NCI-H2171 (cell line): Measurements from ENCODE around the gene AFF2.

Experiments used
- DNase-seq: peaks from one replicate; lab custom pipeline; 2025; lab: John Stamatoyannopoulos, UW

The AFF2 gene

GRCh38 chrX:148500423-148501385 is at the start of gene AFF2:
AFF2 (plus strand) TSS chrX:148500617; CDS start chrX:148501098, 481 bp downstream.
- DNase-seq: peak; percentile 3

- DNase-seq: no peak
Observed at GRCh38 chrX:148457279-148457678, 43.1 kb upstream of the AFF2 start.

GRCh38 chrX:148459343-148459742 is 41.1 kb upstream of the AFF2 start:
- no peak for DNase-seq

GRCh38 chrX:148466292-148466691 is 34.1 kb upstream of the AFF2 start:
- DNase-seq: no peak

GRCh38 chrX:148470324-148470723 is 30.1 kb upstream of the AFF2 start:
- no peak for DNase-seq

GRCh38 chrX:148474030-148474429 is 26.4 kb upstream of the AFF2 start:
- DNase-seq: no peak

- no peak for DNase-seq
Observed at GRCh38 chrX:148492057-148492456, 8.4 kb upstream of the AFF2 start.

GRCh38 chrX:148495176-148495575 is 5.2 kb upstream of the AFF2 start:
- no peak for DNase-seq

- no peak for DNase-seq
Observed at GRCh38 chrX:148498067-148498466, 2.4 kb upstream of the AFF2 start.

GRCh38 chrX:148499638-148500422 is 587 bp upstream of the AFF2 start:
- no peak for DNase-seq

GRCh38 chrX:148501386-148502066 is 1.1 kb downstream of the AFF2 start:
- no peak for DNase-seq

- no peak for DNase-seq
Observed at GRCh38 chrX:148504506-148504905, 4.1 kb downstream of the AFF2 start.

- DNase-seq: no peak
Observed at GRCh38 chrX:148507418-148507817, 7.0 kb downstream of the AFF2 start.

- DNase-seq: no peak
Observed at GRCh38 chrX:148512453-148512852, 12.0 kb downstream of the AFF2 start.

GRCh38 chrX:148513661-148514060 is 13.2 kb downstream of the AFF2 start:
- no peak for DNase-seq

- no peak for DNase-seq
Observed at GRCh38 chrX:148517176-148517575, 16.8 kb downstream of the AFF2 start.

GRCh38 chrX:148522006-148522405 is 21.6 kb downstream of the AFF2 start:
- DNase-seq: no peak

- no peak for DNase-seq
Observed at GRCh38 chrX:148523303-148524080, 23.1 kb downstream of the AFF2 start.

- DNase-seq: no peak
Observed at GRCh38 chrX:148530464-148531077, 30.2 kb downstream of the AFF2 start.

- no peak for DNase-seq
Observed at GRCh38 chrX:148534291-148534690, 33.9 kb downstream of the AFF2 start.

- DNase-seq: no peak
Observed at GRCh38 chrX:148535639-148536038, 35.2 kb downstream of the AFF2 start.
